ENCODE measurements around the gene FTSJ1.
A peak's percentile ranks its signal among the peaks of the same experiment; 100 is the strongest.
"Not testable (repeated sequence)": the region's sequence is repeated elsewhere in the genome, so short reads cannot be mapped to it uniquely, and the experiment has no call there.

The FTSJ1 gene

GRCh38 chrX:48516987-48517386 lies 41.0 kb downstream of the FTSJ1 start:
- TF ChIP-seq CTCF (conservative IDR thresholded peaks at IDR 0.05; ENCODE audit: control insufficient read depth, insufficient read depth, low read depth, low read length): no peak
- no peak overlapping the region for H3K4me3 ChIP-seq (ENCODE audit: control insufficient read depth, low read depth, low read length)
- no peak for DNase-seq (ENCODE audit: low read depth)

GRCh38 chrX:48519481-48519880 lies 43.5 kb downstream of the FTSJ1 start:
- DNase-seq (ENCODE audit: low read depth); H3K4me3 ChIP-seq (ENCODE audit: control insufficient read depth, low read depth, low read length): not testable (repeated sequence)

- H3K4me3 ChIP-seq (ENCODE audit: control insufficient read depth, low read depth, low read length): no peak overlapping the region
- TF ChIP-seq CTCF (conservative IDR thresholded peaks at IDR 0.05; ENCODE audit: control insufficient read depth, insufficient read depth, low read depth, low read length): no peak
- DNase-seq (ENCODE audit: low read depth): no peak
Observed at GRCh38 chrX:48520455-48520854, 44.5 kb downstream of the FTSJ1 start.

- no peak overlapping the region for H3K4me3 ChIP-seq (ENCODE audit: control insufficient read depth, low read depth, low read length)
- no peak for DNase-seq (ENCODE audit: low read depth)
- TF ChIP-seq CTCF (conservative IDR thresholded peaks at IDR 0.05; ENCODE audit: control insufficient read depth, insufficient read depth, low read depth, low read length): no peak
Observed at GRCh38 chrX:48520976-48521352, 45.0 kb downstream of the FTSJ1 start.

GRCh38 chrX:48521353-48522243 lies 45.6 kb downstream of the FTSJ1 start, which contains the start of gene EBP:
EBP (plus strand) TSS chrX:48521808; CDS start chrX:48523772, 1,964 bp downstream.
- peak within 1 kb of the TSS; percentile 72 for H3K4me3 ChIP-seq (ENCODE audit: control insufficient read depth, low read depth, low read length)
- TF ChIP-seq CTCF (conservative IDR thresholded peaks at IDR 0.05; ENCODE audit: control insufficient read depth, insufficient read depth, low read depth, low read length): no peak
- DNase-seq (ENCODE audit: low read depth): peak; percentile 79

GRCh38 chrX:48522291-48522690 lies 46.3 kb downstream of the FTSJ1 start:
- no peak for TF ChIP-seq CTCF (conservative IDR thresholded peaks at IDR 0.05; ENCODE audit: control insufficient read depth, insufficient read depth, low read depth, low read length)
- H3K4me3 ChIP-seq (ENCODE audit: control insufficient read depth, low read depth, low read length): peak overlapping the region; percentile 72
- DNase-seq (ENCODE audit: low read depth): no peak

GRCh38 chrX:48523682-48524081 lies 47.7 kb downstream of the FTSJ1 start:
- TF ChIP-seq CTCF (conservative IDR thresholded peaks at IDR 0.05; ENCODE audit: control insufficient read depth, insufficient read depth, low read depth, low read length): no peak
- no peak for DNase-seq (ENCODE audit: low read depth)
- no peak overlapping the region for H3K4me3 ChIP-seq (ENCODE audit: control insufficient read depth, low read depth, low read length)

GRCh38 chrX:48525853-48526252 lies 49.9 kb downstream of the FTSJ1 start:
- DNase-seq (ENCODE audit: low read depth): peak; percentile 32

More at GRCh38 chrX:48525853-48526252, 49.9 kb downstream of the FTSJ1 start:
- H3K4me3 ChIP-seq (ENCODE audit: control insufficient read depth, low read depth, low read length): not testable (repeated sequence)

Data from fibroblast of mammary gland (primary cell).